Mammary epithelial cell (primary cell): ENCODE data around the gene CROCC2.

Experiments used
- EZH2 ChIP-seq: IDR thresholded peaks from 2 replicates; pipeline ENCODE4 v1.6.1; 2012; ENCODE audit warnings: low read length, inconsistent platforms, borderline replicate concordance
- TF ChIP-seq, protein P1 (sequence below), 2 donors: IDR thresholded peaks in 1 of 2; conservative IDR thresholded peaks in 1 of 2; 2 replicates each; pipeline ENCODE4 v1.5.1; 2011 to 2012; ENCODE audit warnings: inconsistent platforms in 2 of 2, low read length in 2 of 2, mild to moderate bottlenecking in 2 of 2, control low read depth in 1 of 2, low read depth in 1 of 2; ENCODE audit not compliant: insufficient read depth in 1 of 2; ENCODE audit errors: extremely low read depth in 1 of 2

DNA sequence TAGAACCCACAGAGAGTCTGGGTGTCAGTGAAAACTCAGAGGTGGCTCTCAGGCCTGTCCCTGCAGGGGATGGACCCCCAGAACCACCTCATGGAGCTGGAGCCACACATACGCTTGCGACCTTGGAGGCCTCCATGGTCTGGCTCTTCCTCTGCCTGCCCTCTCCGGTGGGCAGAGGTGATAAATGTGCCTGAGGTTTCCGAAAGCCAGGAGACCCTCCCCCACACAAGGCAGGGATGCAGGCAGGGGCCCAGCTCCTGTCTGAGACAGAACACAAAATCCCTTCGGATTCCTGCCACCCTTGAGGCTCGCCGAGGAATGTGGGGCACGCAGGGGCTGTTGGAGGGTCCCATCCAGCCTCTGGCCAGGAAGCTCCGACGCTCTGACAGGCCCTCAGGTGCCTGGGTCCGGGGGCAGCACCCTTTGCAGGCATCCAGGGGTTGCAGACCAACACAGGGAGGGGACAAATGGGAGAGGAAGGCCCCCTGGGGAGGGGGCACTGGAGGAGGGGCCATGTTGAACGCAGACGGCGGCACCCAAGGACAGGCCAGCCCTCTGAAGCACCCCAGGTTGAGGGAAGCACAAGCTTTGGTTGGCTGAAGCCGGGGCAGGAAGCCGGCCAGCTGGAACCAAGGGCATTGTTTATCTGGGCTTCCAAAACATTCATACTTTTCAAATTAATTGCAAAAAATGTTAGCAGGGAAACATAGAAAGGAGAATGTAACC lies 88.2 kb downstream of the CROCC2 start:
- TF ChIP-seq, protein P1, sequence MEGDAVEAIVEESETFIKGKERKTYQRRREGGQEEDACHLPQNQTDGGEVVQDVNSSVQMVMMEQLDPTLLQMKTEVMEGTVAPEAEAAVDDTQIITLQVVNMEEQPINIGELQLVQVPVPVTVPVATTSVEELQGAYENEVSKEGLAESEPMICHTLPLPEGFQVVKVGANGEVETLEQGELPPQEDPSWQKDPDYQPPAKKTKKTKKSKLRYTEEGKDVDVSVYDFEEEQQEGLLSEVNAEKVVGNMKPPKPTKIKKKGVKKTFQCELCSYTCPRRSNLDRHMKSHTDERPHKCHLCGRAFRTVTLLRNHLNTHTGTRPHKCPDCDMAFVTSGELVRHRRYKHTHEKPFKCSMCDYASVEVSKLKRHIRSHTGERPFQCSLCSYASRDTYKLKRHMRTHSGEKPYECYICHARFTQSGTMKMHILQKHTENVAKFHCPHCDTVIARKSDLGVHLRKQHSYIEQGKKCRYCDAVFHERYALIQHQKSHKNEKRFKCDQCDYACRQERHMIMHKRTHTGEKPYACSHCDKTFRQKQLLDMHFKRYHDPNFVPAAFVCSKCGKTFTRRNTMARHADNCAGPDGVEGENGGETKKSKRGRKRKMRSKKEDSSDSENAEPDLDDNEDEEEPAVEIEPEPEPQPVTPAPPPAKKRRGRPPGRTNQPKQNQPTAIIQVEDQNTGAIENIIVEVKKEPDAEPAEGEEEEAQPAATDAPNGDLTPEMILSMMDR (conservative IDR thresholded peaks at IDR 0.05 in 1 of 2, IDR thresholded peaks at IDR 0.05 in 1 of 2; ENCODE audit: extremely low read depth in 1 of 2, insufficient read depth in 1 of 2, low read depth in 1 of 2, low read length in 2 of 2) = no peak
- no peak for TF ChIP-seq EZH2
